HepG2 (cell line): ENCODE data around the gene NSUN6. TPM values are rescaled to one million over a fixed set of nuclear protein-coding genes. Genes with fewer than 3 reads are reported as not detected.
"Not testable (repeated sequence)": the region's sequence is repeated elsewhere in the genome, so short reads cannot be mapped to it uniquely, and the experiment has no call there.

Experiments
- CREM ChIP-seq, 2 experiments: sonication (generic) in 1 of 2; formaldehyde crosslinking in 1 of 2; IDR thresholded peaks; 2 replicates each; pipeline versions ENCODE4 v1.4.0 to v1.6.1; 2016 to 2020; ENCODE audit warnings: antibody characterized with exemption in 1 of 2, mild to moderate bottlenecking in 1 of 2, missing genetic modification reagents in 1 of 2
- ERF ChIP-seq: IDR thresholded peaks from 2 replicates; pipeline ENCODE4 v1.6.1; 2018; ENCODE audit warnings: missing biosample characterization, missing genetic modification reagents
- FOXP1 ChIP-seq, 2 experiments: fragments of 450-650 bp in 1 of 2; IDR thresholded peaks; 2 replicates each; pipeline ENCODE4 v1.6.1; 2017 to 2018; ENCODE audit warnings: antibody characterized with exemption in 1 of 2
- FOXP4 ChIP-seq: sonication (generic); formaldehyde crosslinking; IDR thresholded peaks from 2 replicates; pipeline ENCODE4 v1.4.0; 2020; ENCODE audit warnings: missing genetic modification reagents
- GATAD2A ChIP-seq: IDR thresholded peaks from 2 replicates; pipeline ENCODE4 v1.6.1; 2016
- HDAC2 ChIP-seq: sonication (generic); formaldehyde crosslinking; IDR thresholded peaks from 2 replicates; pipeline ENCODE4 v1.4.0; 2020; ENCODE audit warnings: missing genetic modification reagents
- KAT7 ChIP-seq: IDR thresholded peaks from 2 replicates; pipeline ENCODE4 v1.6.1; 2018; ENCODE audit warnings: borderline replicate concordance, missing compliant biosample characterization
- KDM2A ChIP-seq: sonication (generic); formaldehyde crosslinking; IDR thresholded peaks from 2 replicates; pipeline ENCODE4 v1.4.0; 2020; ENCODE audit warnings: low read depth, missing genetic modification reagents, borderline replicate concordance
- KMT2A ChIP-seq: sonication (generic); formaldehyde crosslinking; IDR thresholded peaks from 2 replicates; pipeline ENCODE4 v1.4.0; 2020; ENCODE audit warnings: missing genetic modification reagents
- MEF2D ChIP-seq: sonication (generic); formaldehyde crosslinking; IDR thresholded peaks from 2 replicates; pipeline ENCODE4 v1.5.1; 2020; ENCODE audit warnings: mild to moderate bottlenecking, missing genetic modification reagents
- MTA1 ChIP-seq: sonication (generic); formaldehyde crosslinking; IDR thresholded peaks from 2 replicates; pipeline ENCODE4 v1.4.0; 2020; ENCODE audit warnings: missing genetic modification reagents, mild to moderate bottlenecking, borderline replicate concordance
- RARA ChIP-seq: IDR thresholded peaks from 2 replicates; pipeline ENCODE4 v1.6.1; 2016; ENCODE audit warnings: missing genetic modification reagents, missing compliant biosample characterization
- RXRB ChIP-seq: IDR thresholded peaks from 2 replicates; pipeline ENCODE4 v1.6.1; 2016; ENCODE audit warnings: borderline replicate concordance, missing genetic modification reagents, missing compliant biosample characterization
- SAP130 ChIP-seq: IDR thresholded peaks from 2 replicates; pipeline ENCODE4 v1.6.1; 2016; ENCODE audit warnings: low read depth
- TEAD3 ChIP-seq: optimal IDR thresholded peaks from 2 replicates; pipeline ENCODE3; 2016; ENCODE audit warnings: borderline replicate concordance
- TFAP4 ChIP-seq: sonication (generic); IDR thresholded peaks from 2 replicates; pipeline ENCODE4 v1.6.1; 2016; ENCODE audit warnings: low read depth, borderline replicate concordance
- YY1 ChIP-seq: IDR thresholded peaks from 2 replicates; pipeline ENCODE4 v1.6.1; 2011; ENCODE audit warnings: low read length, low read depth, moderate library complexity, mild to moderate bottlenecking; ENCODE audit not compliant: insufficient read depth, insufficient replicate concordance
- ZNF430 ChIP-seq: sonication (generic); formaldehyde crosslinking; IDR thresholded peaks from 2 replicates; pipeline ENCODE4 v1.9.0; 2021; ENCODE audit warnings: mild to moderate bottlenecking, missing genetic modification reagents
- polyA plus RNA-seq, 8 experiments: library from polyadenylated mRNA; depleted of rRNA in 3 of 8; stranded (reverse) in 7 of 8; unstranded in 1 of 8; fragments of >200 nt; fragmentation: Illumina TruSeq in 4 of 8; extraction: Trizol in 4 of 8; gene quantifications; 2 replicates each; pipeline versions ENCODE4 v1.2.1 to v1.2.3, GENCODE V29; 2011 to 2016; ENCODE audit warnings: low read depth in 4 of 8, missing spikeins in 1 of 8, mixed read lengths in 1 of 8; ENCODE audit not compliant: insufficient read depth in 1 of 8
- total RNA-seq, 5 experiments: library from RNA; depleted of rRNA; stranded (reverse); fragments of >200 nt; fragmentation: Illumina TruSeq; extraction: Trizol; gene quantifications; 2 replicates each; pipeline ENCODE4 v1.2.3, GENCODE V29; 2016; ENCODE audit warnings: low read depth in 1 of 5
- TF ChIP-seq, protein P1 (sequence below): IDR thresholded peaks from 2 replicates; pipeline ENCODE4 v1.6.1; 2012; ENCODE audit warnings: inconsistent platforms
- TF ChIP-seq, protein P2 (sequence below): sonication (generic); formaldehyde crosslinking; IDR thresholded peaks from 2 replicates; pipeline ENCODE4 v1.4.0; 2020; ENCODE audit warnings: mild to moderate bottlenecking, missing genetic modification reagents, borderline replicate concordance

NSUN6 gene
- total and polyA plus RNA-seq, 2 of the 13 experiments (the other 11 are each of a cell fraction or from before 2014, with no cell fraction given), result 17.2 to 19.3 TPM

DNA sequence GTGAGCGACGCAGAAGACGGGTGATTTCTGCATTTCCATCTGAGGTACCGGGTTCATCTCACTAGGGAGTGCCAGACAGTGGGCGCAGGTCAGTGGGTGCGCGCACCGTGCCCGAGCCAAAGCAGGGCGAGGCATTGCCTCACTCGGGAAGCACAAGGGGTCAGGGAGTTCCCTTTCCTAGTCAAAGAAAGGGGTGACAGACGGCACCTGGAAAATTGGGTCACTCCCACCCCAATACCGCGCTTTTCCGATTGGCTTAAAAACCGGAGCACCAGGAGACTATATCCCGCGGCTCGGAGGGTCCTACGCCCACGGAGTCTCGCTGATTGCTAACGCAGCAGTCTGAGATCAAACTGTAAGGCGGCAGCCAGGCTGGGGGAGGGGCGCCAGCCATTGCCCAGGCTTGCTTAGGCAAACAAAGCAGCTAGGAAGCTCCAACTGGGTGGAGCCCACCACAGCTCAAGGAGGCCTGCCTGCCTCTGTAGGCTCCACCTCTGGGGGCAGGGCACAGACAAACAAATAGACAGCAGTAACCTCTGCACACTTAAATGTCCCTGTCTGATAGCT is 23.9 kb downstream of the NSUN6 start (continued):
- TF ChIP-seq KAT7 (CRISPR knock-in tag) (0 out of 2 replicates have a peak, but pooled peaks have one; percentile 58), ZNF430 (CRISPR knock-in tag) (0 out of 2 replicates have a peak, but pooled peaks have one; percentile 36), FOXP1 (CRISPR knock-in tag; IDR thresholded peaks at IDR 0.05) (peak; percentile 52; the same call in 1 of the 2 replicates), HDAC2 (CRISPR knock-in tag) (peak; percentile 62), MTA1 (CRISPR knock-in tag) (peak; percentile 72; the same call in 1 of the 2 replicates), TEAD3 (CRISPR knock-in tag) (peak; percentile 10), CREM (IDR thresholded peaks at IDR 0.05) (0 out of 2 replicates have a peak, but pooled peaks have one; percentile 23), MEF2D (CRISPR knock-in tag) (0 out of 2 replicates have a peak, but pooled peaks have one; percentile 35), RARA (peak; percentile 52; the same call in 1 of the 2 replicates), RXRB (CRISPR knock-in tag) (peak; percentile 57; the same call in 1 of the 2 replicates), FOXP4 (CRISPR knock-in tag) (peak; percentile 74), SAP130 (CRISPR knock-in tag) (peak; percentile 56), YY1 (peak; percentile 63), ERF (CRISPR knock-in tag) (0 out of 2 replicates have a peak, but pooled peaks have one; percentile 21), TFAP4 (peak; percentile 15; the same call in 1 of the 2 replicates), KMT2A (CRISPR knock-in tag) (peak; percentile 68; the same call in 1 of the 2 replicates), GATAD2A (CRISPR knock-in tag) (peak; percentile 67), KDM2A (CRISPR knock-in tag) (peak; percentile 53; the same call in 1 of the 2 replicates)
- not testable (repeated sequence) for TF ChIP-seq FOXP1 (IDR thresholded peaks at IDR 0.05); CREM (CRISPR knock-in tag; IDR thresholded peaks at IDR 0.05)
- TF ChIP-seq, protein P1, sequence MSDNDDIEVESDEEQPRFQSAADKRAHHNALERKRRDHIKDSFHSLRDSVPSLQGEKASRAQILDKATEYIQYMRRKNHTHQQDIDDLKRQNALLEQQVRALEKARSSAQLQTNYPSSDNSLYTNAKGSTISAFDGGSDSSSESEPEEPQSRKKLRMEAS, result 0 out of 2 replicates have a peak, but pooled peaks have one; percentile 23
- TF ChIP-seq, protein P2, sequence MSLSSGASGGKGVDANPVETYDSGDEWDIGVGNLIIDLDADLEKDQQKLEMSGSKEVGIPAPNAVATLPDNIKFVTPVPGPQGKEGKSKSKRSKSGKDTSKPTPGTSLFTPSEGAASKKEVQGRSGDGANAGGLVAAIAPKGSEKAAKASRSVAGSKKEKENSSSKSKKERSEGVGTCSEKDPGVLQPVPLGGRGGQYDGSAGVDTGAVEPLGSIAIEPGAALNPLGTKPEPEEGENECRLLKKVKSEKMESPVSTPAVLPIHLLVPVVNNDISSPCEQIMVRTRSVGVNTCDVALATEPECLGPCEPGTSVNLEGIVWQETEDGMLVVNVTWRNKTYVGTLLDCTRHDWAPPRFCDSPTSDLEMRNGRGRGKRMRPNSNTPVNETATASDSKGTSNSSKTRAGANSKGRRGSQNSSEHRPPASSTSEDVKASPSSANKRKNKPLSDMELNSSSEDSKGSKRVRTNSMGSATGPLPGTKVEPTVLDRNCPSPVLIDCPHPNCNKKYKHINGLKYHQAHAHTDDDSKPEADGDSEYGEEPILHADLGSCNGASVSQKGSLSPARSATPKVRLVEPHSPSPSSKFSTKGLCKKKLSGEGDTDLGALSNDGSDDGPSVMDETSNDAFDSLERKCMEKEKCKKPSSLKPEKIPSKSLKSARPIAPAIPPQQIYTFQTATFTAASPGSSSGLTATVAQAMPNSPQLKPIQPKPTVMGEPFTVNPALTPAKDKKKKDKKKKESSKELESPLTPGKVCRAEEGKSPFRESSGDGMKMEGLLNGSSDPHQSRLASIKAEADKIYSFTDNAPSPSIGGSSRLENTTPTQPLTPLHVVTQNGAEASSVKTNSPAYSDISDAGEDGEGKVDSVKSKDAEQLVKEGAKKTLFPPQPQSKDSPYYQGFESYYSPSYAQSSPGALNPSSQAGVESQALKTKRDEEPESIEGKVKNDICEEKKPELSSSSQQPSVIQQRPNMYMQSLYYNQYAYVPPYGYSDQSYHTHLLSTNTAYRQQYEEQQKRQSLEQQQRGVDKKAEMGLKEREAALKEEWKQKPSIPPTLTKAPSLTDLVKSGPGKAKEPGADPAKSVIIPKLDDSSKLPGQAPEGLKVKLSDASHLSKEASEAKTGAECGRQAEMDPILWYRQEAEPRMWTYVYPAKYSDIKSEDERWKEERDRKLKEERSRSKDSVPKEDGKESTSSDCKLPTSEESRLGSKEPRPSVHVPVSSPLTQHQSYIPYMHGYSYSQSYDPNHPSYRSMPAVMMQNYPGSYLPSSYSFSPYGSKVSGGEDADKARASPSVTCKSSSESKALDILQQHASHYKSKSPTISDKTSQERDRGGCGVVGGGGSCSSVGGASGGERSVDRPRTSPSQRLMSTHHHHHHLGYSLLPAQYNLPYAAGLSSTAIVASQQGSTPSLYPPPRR (CRISPR knock-in tag), result peak; percentile 50; the same call in 1 of the 2 replicates
